Measurements from ENCODE around the gene FLT3. TPM values are rescaled to one million over a fixed set of nuclear protein-coding genes. Genes with fewer than 3 reads are reported as not detected.

Gene FLT3
- total and polyA plus RNA-seq, 2 of the 13 experiments (the other 11 are each of a cell fraction or from before 2014, with no cell fraction given), result not detected

GRCh38 chr13:28044608-28045007, 55.8 kb downstream of the FLT3 start (continued):
- no peak for TF ChIP-seq HNF4G (IDR thresholded peaks at IDR 0.05; ENCODE audit: borderline replicate concordance, low read depth, low read length)
- no peak for TF ChIP-seq HNF4G (CRISPR knock-in tag; IDR thresholded peaks at IDR 0.05; ENCODE audit: borderline replicate concordance, low read depth)

- CTCF ChIA-PET (ENCODE audit: low intra/inter-chr PET ratio, low total read pairs), result no interaction called here
- Histone ChIP-seq H3K36me3 (replicated peaks in 1 of 2; ENCODE audit: control insufficient read depth in 1 of 2, insufficient read depth in 2 of 2, low read length in 2 of 2) (no peaks in the 10 kb centered on the region), H3K79me2 (ENCODE audit: insufficient read depth, low read length) (no peaks in the 10 kb centered on the region), H3K9ac (ENCODE audit: insufficient read depth, low read depth, low read length) (no peak overlapping the region), H3K27ac (ENCODE audit: extremely low read length, insufficient read depth, low read length) (no peak overlapping the region), H3K4me2 (ENCODE audit: low read depth, low read length) (no peak overlapping the region), H3K9me3 (ENCODE audit: low read length) (no peaks in the 10 kb centered on the region), H2AFZ (ENCODE audit: low read length) (no peak overlapping the region), H4K20me1 (ENCODE audit: insufficient read depth, low read length) (no peaks in the 10 kb centered on the region), H3K4me3 (replicated peaks in 1 of 3; ENCODE audit: insufficient read depth in 1 of 3, low read depth in 2 of 3, low read length in 3 of 3) (no peak overlapping the region), H3K27me3 (ENCODE audit: control insufficient read depth in 1 of 2, insufficient read depth in 2 of 2, low read length in 2 of 2) (no peaks in the 10 kb centered on the region), H3K4me1 (ENCODE audit: insufficient read depth, low read length) (no peaks in the 10 kb centered on the region)
- ATAC-seq, result no peak
- intact Hi-C loops (cut with micrococcal nuclease; ENCODE audit: unreplicated experiment), result no loop called here
- no peak for FAIRE-seq
- in situ Hi-C loops (cut with HindIII; ENCODE audit: extremely low pct_ligation_motif_present, low pct_unique_long_range_greater_than_20kb), result no loop called here
- POLR2A ChIA-PET, result no interaction called here
- BruUV-seq (replicated peaks), result no TSS peak
- DNase-seq (ENCODE audit: low spot score), result no peak
- WGBS (ENCODE audit: low lambda C conversion rate), result 43% methylated on average over 4 of the region's 4 CpGs
- TF ChIP-seq PRDM10 (CRISPR knock-in tag; IDR thresholded peaks at IDR 0.05; ENCODE audit: low read depth) (no peak), FOXO1 (CRISPR knock-in tag; IDR thresholded peaks at IDR 0.05) (no peak), IRF1 (CRISPR knock-in tag; IDR thresholded peaks at IDR 0.05; ENCODE audit: low read depth) (no peak), ZFX (CRISPR knock-in tag; IDR thresholded peaks at IDR 0.05; ENCODE audit: low read depth) (no peak), TBX2 (CRISPR knock-in tag; IDR thresholded peaks at IDR 0.05; ENCODE audit: borderline replicate concordance) (no peak), ZNF75D (CRISPR knock-in tag; IDR thresholded peaks at IDR 0.05; ENCODE audit: borderline replicate concordance) (no peak), GABPB1 (CRISPR knock-in tag; IDR thresholded peaks at IDR 0.05) (no peak), EP300 (IDR thresholded peaks at IDR 0.05; ENCODE audit: low read depth in 2 of 2, low read length in 2 of 2) (no peak), EP300 (CRISPR knock-in tag; IDR thresholded peaks at IDR 0.05; ENCODE audit: borderline replicate concordance) (no peak), THAP11 (CRISPR knock-in tag; IDR thresholded peaks at IDR 0.05) (no peak), ZBTB42 (CRISPR knock-in tag; IDR thresholded peaks at IDR 0.05) (no peak), IRF2 (CRISPR knock-in tag; IDR thresholded peaks at IDR 0.05) (no peak), HMGXB3 (CRISPR knock-in tag; IDR thresholded peaks at IDR 0.05; ENCODE audit: borderline replicate concordance) (no peak), ZBTB3 (CRISPR knock-in tag; IDR thresholded peaks at IDR 0.05; ENCODE audit: borderline replicate concordance, low read depth) (no peak)
Observed at GRCh38 chr13:28043224-28043623, 57.2 kb downstream of the FLT3 start.
